T follicular helper cell (primary cell): ENCODE results near the gene TWSG1.
"Not testable (repeated sequence)": the region's sequence is repeated elsewhere in the genome, so short reads cannot be mapped to it uniquely, and the experiment has no call there.

ENCODE experiments used
- DNase-seq: peaks from one replicate; pipeline ENCODE4 v3.0.0-alpha.2; 2020; ENCODE audit warnings: low read depth

The TWSG1 gene

DNA sequence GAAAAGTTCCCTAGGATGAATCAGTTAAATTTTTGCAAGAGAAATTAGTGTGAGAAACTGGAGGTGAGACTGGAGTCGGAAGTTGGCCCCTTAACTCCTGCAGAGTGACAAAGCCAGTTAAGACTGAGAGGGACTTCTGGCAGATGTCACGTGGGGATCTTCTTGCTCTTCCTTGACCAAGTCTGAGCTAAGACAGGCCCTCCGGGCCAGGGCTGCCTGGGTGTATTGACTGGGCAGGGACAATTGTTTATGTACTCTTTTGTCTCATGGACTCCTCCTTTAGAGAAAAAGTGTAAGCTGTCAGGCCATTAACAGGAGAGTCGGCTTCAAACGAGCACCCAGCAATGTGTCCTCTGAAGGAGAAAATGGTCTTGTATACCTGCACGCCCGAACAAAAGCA lies 92.2 kb downstream of the TWSG1 start:
- no peak for DNase-seq

DNA sequence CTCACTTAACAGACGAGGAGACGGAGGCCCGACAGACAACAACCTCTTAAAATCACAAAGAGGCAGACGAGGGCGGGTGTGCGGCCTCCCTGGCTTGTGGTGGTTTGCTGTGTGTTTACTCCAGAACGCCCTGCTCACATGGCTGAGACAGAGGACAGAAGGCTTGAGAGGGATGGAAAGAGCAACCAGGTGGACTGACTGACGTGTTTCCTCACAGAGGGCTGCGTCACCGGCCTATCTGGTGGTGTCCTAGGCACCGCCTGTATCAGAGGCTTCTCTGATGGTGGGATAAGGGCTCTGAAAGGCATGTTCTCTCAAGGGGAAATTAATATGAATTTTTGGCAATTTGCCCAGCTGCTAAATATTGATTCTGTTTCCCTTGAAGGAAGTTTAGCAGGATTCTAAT lies 93.7 kb downstream of the TWSG1 start:
- DNase-seq = no peak

DNA sequence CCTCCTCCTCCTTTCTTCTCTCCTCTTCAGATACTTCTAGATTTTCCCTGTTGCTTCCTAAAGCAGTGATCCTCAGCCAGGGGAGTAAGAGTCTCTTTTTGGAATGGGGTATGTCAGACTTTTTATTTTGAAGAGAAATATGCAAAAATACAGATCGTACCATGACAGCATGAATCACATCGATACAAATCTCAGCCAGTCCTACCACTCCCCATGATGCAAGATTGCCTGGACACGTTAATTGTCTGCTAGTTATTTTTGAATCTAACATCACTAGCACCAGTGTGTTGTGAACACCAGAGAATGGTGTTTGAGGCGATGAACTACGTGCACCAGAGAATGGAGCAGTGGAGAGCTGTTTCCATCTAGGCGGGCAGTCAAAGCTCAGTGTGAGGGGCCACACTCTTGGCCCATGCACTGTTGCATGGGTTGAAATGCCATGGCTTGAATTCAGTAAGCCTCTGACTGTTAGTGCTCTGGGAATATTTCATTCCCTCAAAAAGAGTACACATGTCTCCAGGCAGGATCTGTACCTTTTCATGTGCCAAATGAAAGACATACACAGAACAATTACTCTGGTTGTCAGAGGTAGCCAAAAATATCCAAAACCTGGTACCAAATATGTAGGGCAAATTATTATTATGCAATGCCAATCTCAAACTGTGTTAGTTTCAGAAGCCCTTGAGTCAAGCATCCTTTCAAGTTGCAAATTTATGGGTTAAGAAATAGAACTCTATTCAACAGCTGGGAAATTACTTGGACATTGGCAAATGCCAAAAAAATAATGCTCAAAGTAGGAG lies 94.5 kb downstream of the TWSG1 start:
- DNase-seq = no peak

DNA sequence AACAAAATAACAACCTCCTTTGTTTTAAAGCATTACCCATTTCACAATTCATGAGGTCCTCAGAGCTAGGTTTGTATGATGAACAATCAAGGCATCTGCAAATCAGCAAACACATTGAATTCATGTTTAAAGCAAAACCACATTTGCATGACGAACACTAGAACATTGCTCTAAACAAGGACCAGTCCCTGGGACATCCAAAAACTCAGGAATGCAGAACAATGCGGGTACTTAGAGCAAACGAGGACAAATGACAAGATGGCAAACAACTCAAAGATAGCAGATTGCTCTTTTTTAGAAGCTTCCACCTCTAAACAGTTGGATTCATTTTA lies 95.1 kb downstream of the TWSG1 start:
- DNase-seq = no peak

DNA sequence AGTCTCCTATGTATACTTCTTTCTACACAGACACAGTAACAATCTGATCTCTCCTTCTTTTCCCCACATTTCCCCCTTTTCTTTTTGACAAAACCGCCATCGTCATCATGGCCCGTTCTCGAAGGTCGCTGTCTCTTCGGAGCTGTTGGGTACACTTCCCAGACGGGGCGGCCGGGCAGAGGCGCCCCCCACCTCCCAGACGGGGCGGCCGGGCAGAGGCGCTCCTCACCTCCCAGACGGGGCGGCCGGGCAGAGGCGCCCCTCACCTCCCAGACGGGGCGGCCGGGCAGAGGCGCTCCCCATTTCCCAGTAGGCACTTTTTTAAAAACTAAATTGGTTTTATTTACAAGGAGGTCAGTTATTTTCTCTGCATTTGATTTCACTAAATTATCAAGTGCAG lies 95.7 kb downstream of the TWSG1 start:
- DNase-seq = not testable (repeated sequence)

DNA sequence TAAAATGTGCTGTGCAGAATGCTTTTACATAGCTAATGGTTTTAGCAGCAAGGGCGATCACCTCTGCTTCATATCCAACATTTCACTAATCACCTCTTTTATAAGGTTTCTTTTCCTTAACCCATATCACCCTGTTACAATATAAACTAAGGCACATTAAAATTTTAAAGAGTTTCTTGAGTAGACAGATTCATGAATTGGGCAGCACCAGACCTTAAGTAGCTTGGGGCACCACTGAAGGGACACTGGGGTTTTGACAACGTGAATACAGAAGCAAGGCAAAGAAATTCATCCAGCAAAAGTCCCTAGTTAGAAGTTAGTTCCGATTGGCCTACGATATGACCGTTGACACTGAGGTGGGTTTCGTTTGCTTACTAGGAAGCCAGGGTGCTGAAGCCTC lies 96.7 kb downstream of the TWSG1 start:
- no peak for DNase-seq

DNA sequence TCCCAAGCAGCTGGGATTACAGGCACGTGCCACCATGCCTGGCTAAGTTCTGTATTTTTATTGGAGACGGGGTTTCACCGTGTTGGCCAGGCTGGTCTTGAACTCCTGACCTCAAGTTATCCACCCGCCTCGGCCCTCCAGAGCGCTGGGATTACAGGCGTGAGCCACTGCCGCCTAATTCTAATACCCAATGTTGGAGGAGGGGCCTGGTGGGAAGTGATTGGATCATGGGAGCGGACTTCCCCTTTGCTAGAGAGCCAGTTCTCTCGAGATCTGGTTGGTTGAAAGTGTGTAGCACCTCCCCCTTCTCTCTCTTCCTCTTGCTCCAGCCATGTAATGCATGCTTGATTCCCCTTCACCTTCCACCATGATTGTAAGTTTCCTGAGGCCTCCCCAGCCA lies 98.5 kb downstream of the TWSG1 start:
- not testable (repeated sequence) for DNase-seq

DNA sequence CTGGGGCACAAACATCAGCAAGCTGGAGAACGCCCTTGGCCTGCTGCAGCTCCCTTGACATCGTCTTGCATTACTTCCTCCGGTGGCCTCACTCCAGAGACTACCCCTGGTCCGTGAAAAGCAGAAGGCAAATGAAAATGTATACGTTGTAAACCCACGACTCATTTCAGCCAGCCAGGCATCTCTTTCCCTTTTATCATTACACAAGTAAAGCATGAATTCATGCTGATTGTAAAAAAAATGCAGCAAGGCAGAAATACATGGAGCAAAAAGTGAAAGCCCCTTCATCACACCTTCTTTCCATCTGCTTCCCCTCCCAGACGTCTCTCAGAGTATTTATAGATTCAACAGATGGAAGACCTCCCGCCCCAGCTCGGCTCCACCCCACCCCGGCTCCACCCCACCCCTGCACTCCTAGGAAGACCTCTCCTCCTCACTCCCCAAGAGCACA lies 99.1 kb downstream of the TWSG1 start:
- no peak for DNase-seq

DNA sequence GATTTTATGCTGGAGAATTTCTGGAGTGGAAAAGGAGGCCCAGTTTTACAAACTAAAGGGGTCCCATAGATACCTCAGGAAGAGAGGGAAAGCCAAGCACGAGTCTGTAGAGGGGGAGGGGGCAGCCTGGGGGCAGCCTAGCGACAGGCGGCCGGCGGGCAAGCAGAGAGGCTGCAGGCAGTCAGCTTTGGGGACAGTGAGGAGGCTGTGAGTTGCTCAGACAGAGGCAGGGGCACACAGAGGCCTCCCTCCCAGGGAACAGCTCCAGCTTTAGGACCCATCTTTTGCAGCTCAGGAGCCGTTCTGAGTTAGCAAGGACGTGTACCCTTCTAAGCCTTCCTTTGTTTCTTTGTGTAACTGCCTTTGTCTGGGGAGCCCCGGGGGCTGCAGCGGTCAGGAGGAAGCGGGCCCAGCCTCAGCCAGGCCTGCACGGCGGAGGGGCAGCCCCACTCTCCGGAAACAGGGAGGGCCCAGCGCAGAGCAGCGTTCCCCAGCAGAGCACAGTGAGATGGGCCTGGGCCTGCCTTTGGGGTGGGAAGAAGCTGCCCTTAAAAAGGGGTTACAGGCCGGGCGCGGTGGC lies 99.6 kb downstream of the TWSG1 start:
- DNase-seq = no peak

DNA sequence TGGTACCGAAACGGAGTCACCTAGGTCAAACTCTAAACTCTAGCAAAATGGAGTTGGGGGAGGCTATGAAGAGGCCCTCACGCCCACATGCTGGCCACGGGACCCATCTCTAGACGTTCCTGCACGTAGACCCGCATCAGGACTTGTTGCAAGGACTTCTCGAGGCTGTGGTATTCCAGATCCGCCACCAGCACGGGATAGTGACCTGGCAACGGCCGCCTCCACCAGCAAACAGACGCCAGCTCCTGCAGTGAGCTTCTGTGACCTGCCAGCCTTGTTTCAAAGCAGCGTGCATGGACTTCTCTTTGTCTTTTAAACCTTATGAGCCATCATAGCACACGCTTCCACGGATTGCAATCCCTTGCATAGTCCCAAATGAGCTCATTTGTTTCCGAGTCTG lies 100.5 kb downstream of the TWSG1 start:
- DNase-seq = no peak

DNA sequence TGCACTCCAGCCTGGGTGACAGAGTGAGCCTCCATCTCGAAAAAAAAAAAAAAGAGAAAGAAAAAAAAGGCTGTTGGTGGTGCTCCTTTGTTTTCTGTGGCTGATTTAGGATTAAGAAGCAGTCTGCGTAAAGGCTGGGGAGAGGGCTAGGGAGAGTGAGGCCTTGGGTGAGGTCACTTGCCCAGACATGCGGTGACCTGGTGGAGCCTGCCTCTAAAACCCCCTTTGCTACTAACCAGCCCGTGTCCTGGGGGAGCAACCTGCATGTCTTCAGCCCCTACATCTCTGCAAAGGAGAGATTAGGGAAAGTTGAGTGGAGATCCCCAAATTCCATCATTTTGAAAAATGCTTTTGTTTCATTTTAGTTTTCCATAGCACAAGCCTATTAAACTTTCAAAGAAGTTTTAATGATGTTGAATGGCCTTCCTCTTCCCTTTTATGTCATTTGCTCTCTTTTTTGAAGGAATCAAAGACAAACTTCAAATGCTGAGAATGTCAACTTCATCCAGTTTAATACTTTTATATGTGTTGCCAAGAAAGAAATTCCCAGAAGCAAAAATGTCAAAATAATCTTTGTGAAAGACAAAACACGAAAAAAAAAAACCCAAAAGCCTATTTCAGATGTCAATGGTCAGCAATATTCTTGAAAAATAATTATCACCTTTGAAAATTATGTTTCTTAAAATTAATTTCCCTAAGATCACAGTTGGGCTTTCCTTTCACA lies 101.8 kb downstream of the TWSG1 start:
- no peak for DNase-seq

DNA sequence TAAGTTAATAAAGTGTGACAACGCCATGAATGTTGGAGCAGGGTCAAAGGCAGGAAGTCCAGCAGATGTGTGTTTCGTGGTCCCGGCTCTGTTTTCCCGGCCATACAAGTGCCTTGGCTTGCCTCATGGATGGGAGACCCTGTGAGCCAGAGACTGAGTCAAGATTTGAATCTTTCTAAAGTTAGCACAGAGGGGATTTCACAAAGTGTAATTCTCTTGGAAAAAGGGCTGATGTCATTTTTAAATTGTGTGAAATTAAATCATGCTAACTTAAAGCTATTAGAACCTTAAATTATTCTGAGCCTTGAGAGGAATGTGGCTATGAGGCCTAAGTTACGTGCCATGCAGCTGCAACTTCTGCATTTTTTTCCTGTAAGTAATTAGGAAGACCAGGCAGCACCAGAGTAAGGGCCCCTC lies 102.5 kb downstream of the TWSG1 start:
- DNase-seq = no peak

DNA sequence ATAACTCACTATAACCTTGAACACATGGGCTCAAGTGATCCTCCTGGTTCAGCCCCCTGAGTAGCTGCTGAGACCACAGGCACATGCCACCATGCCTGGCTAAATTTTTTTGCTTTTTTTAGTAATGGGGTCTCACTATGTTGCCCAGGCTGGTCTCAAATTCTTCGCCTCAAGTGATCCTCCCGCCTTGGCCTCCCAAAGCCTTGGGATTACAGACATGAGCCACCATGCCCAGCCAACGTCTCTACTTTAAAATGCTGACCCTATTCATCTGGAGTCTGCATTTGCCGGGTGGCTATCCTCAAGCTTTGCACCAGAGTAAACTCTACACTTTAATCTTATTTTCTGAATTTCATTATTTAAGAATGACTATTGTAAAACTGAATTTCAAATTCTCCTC lies 103.1 kb downstream of the TWSG1 start:
- no peak for DNase-seq

DNA sequence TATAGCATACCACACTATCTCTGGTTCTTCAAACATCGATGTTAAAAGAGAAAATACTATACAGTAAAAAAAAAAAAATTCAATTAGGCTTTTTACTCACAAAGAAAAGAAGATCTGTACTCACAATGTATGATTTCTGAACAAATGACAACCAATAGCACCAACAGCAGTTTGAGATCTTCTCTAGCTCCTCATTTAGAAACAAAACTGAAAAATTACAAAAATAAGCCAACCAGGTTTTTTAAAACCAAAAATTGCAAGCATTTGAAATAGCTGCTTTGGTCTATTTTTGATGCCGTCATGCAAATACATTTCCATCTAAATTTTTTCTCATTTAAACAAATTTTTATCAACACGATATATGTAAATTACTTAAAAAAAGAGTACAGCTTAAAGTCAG lies 106.5 kb downstream of the TWSG1 start:
- no peak for DNase-seq

DNA sequence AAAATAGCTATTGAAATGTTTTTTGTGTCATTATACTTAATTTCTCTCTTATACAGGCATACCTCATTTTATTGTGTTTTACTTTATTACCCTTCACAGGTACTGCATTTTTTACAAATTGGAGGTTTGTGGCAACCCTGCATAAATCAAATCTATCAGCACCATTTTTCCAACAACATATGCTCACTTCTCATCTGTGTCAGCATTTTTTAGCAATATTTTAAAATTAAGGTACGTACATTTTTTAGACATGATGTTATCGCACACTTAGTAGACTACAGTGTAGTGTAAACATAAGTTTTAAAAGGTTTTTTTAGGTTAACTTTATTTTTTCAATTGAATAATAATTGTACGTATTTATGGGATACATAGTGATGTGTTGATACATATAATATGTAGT lies 110.0 kb downstream of the TWSG1 start:
- no peak for DNase-seq

DNA sequence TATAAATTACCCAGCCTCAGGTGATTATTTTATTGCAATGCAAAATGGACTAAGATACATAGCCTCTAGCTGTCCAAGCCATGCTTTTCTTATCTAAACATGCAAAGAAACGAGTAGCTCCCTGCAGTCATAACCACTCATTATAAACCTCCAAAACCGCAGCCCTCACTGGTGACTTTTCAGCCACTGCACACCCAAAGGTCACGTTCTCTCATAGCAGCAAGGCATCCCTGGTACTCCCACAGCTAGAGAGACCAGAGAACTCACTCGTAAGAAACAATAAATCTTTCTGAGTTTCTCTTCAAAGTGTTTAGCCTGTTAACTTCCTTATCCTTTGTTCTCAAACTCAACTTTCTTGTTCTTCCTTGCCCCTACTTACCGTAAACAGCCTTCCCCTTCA lies 112.3 kb downstream of the TWSG1 start:
- DNase-seq = no peak

DNA sequence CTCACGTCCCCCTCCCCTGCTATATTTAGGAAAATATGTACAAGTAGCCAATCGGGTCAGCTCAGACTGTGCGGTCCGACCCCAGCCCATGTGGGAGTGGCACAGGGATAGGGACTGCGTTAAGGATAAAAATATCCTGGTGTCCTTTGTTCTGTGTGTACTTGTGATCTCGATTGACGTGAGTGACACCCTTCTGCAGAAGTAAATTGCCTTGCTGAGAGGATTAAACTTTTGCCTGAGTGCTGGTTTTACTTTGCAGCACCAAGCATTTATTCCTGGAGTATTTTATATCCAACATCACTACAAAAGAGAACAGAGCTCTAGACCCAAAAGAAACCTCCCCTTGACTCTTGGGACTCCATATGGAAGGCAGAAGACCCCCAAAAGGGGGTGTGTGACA lies 112.8 kb downstream of the TWSG1 start:
- no peak for DNase-seq

DNA sequence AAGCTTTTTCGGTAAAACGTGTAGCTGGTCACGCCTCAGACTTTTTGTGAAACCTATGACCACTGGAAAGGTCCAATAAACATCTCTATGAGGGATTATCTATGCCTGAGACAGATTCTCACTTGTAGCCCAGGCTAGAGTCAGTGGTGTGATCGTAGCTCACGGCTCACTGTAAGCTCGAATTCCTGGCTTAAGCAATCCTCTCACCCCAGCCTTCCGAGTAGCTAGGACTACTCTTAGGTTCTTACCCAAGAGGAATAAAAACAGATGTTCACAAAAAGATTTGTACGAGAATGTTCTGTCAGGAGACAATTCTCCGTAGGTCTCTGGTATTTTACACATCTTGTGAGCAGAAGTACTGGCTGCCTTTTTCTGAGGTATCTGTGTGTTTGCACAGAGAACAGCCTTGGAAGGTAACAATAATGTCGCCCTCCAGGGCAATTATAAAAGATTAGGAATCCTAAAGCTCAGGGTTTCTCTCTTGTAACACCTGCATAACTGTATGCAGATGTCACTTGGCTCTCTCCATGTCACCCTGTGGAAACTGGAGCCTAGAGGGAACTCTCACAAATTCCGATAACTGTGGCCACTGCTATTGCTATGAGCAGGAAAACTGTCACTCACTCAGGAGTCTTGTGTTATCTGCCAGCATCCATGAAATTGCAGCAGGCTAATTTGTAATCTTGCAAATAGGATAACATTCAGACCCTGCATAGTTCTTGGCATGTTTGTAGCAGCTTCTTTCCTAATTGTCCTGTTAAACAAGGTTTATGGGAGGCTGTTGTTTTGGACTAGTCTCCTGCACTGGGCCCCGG lies 115.2 kb downstream of the TWSG1 start:
- no peak for DNase-seq

DNA sequence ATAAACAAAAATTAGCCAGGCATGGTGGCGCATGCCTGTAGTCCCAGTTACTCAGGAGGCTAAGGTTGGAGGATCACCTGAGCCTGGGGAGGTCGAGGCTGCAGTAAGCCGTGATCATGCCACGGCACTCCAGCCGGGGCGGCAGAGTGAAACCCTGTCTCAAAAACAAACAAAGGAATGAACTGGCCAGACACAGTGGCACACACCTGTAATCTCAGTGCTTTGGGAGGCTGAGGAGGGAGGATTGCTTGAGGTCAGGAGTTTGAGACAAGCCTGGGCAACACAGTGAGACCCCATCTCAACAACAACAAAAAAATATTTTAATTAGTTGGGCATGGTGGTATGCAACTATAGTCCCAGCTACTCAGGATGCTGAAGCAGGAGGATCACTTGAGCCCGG lies 116.3 kb downstream of the TWSG1 start:
- DNase-seq = not testable (repeated sequence)
